WTC11 (cell line): ENCODE results near the gene NRIP3.
"Not testable (repeated sequence)": the region's sequence is repeated elsewhere in the genome, so short reads cannot be mapped to it uniquely, and the experiment has no call there.

Experiments used
- CBFB ChIP-seq: sonication (generic); formaldehyde crosslinking; IDR thresholded peaks from 2 replicates; pipeline ENCODE4 v1.8.1; 2022; ENCODE audit warnings: mild to moderate bottlenecking, low read depth, missing genetic modification reagents
- CTCF ChIP-seq: fragments of 200-600 bp; IDR thresholded peaks from 2 replicates; pipeline ENCODE4 v1.8.0; 2022; ENCODE audit warnings: antibody characterized with exemption
- E2F1 ChIP-seq: sonication (generic); formaldehyde crosslinking; IDR thresholded peaks from 2 replicates; pipeline ENCODE4 v1.8.0; 2022; ENCODE audit warnings: mild to moderate bottlenecking, missing genetic modification reagents
- GABPB1 ChIP-seq: sonication (generic); formaldehyde crosslinking; IDR thresholded peaks from 2 replicates; pipeline ENCODE4 v1.8.1; 2023; ENCODE audit warnings: mild to moderate bottlenecking, missing genetic modification reagents
- HMGXB4 ChIP-seq: sonication (generic); formaldehyde crosslinking; IDR thresholded peaks from 2 replicates; pipeline ENCODE4 v1.8.1; 2023; ENCODE audit warnings: mild to moderate bottlenecking, moderate library complexity, missing genetic modification reagents
- JUN ChIP-seq: sonication (generic); formaldehyde crosslinking; IDR thresholded peaks from 2 replicates; pipeline ENCODE4 v1.8.0; 2023; ENCODE audit warnings: mild to moderate bottlenecking, missing genetic modification reagents
- NR1H2 ChIP-seq: sonication (generic); formaldehyde crosslinking; IDR thresholded peaks from 2 replicates; pipeline ENCODE4 v1.9.0; 2021; ENCODE audit warnings: mild to moderate bottlenecking, moderate library complexity, missing genetic modification reagents
- NR2C2 ChIP-seq: sonication (generic); formaldehyde crosslinking; IDR thresholded peaks from 2 replicates; pipeline ENCODE4 v1.8.0; 2022; ENCODE audit warnings: mild to moderate bottlenecking, missing genetic modification reagents
- PREB ChIP-seq: sonication (generic); formaldehyde crosslinking; IDR thresholded peaks from 2 replicates; pipeline ENCODE4 v1.8.1; 2022; ENCODE audit warnings: mild to moderate bottlenecking, missing genetic modification reagents, moderate library complexity, borderline replicate concordance
- SMAD3 ChIP-seq: sonication (generic); formaldehyde crosslinking; IDR thresholded peaks from 2 replicates; pipeline ENCODE4 v1.8.0; 2022; ENCODE audit warnings: missing genetic modification reagents, mild to moderate bottlenecking, borderline replicate concordance
- SP1 ChIP-seq: sonication (generic); formaldehyde crosslinking; conservative IDR thresholded peaks from 2 replicates; pipeline ENCODE4 v1.8.1; 2022; ENCODE audit warnings: missing genetic modification reagents
- TF ChIP-seq, protein P1 (sequence below): fragments of 250-450 bp; sonication (Bioruptor Pico); IDR thresholded peaks from 2 replicates; pipeline ENCODE4 v2.1.2; 2022; ENCODE audit warnings: mild to moderate bottlenecking, moderate library complexity
- TF ChIP-seq, protein P2 (sequence below): sonication (generic); formaldehyde crosslinking; IDR thresholded peaks from 2 replicates; pipeline ENCODE4 v1.8.1; 2023; ENCODE audit warnings: mild to moderate bottlenecking, missing genetic modification reagents

DNA sequence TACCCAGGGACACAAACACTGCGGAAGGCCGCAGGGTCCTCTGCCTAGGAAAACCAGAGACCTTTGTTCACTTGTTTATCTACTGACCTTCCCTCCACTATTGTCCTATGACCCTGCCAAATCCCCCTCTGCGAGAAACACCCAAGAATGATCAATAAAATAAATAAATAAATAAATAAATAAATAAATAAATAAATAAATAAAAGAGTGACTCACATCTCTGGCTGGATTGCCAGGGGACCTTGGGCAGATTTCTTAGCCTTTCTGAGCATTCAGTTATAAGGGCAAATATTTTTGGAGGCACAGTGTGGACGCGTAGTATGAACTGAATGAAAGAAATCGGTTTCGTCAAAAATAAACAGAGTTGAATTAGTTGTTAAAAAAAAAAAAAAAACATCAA, 24.4 kb downstream of the NRIP3 start:
- TF ChIP-seq, protein P1, sequence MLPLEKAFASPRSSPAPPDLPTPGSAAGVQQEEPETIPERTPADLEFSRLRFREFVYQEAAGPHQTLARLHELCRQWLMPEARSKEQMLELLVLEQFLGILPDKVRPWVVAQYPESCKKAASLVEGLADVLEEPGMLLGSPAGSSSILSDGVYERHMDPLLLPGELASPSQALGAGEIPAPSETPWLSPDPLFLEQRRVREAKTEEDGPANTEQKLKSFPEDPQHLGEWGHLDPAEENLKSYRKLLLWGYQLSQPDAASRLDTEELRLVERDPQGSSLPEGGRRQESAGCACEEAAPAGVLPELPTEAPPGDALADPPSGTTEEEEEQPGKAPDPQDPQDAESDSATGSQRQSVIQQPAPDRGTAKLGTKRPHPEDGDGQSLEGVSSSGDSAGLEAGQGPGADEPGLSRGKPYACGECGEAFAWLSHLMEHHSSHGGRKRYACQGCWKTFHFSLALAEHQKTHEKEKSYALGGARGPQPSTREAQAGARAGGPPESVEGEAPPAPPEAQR: not testable (repeated sequence)
- not testable (repeated sequence) for TF ChIP-seq CTCF; NR1H2 (CRISPR knock-in tag); CBFB (CRISPR knock-in tag); PREB (CRISPR knock-in tag); JUN (CRISPR knock-in tag); E2F1 (CRISPR knock-in tag); HMGXB4 (CRISPR knock-in tag); NR2C2; GABPB1; SP1; SMAD3 (CRISPR knock-in tag)
- TF ChIP-seq, protein P2, sequence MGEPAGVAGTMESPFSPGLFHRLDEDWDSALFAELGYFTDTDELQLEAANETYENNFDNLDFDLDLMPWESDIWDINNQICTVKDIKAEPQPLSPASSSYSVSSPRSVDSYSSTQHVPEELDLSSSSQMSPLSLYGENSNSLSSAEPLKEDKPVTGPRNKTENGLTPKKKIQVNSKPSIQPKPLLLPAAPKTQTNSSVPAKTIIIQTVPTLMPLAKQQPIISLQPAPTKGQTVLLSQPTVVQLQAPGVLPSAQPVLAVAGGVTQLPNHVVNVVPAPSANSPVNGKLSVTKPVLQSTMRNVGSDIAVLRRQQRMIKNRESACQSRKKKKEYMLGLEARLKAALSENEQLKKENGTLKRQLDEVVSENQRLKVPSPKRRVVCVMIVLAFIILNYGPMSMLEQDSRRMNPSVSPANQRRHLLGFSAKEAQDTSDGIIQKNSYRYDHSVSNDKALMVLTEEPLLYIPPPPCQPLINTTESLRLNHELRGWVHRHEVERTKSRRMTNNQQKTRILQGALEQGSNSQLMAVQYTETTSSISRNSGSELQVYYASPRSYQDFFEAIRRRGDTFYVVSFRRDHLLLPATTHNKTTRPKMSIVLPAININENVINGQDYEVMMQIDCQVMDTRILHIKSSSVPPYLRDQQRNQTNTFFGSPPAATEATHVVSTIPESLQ (CRISPR knock-in tag): not testable (repeated sequence)
